Activated T-cell treated with anti-CD3 and anti-CD28 coated beads, Interleukin-2, amount 50 U/mL, for 4 hours (primary cell): ENCODE measurements around the gene NPEPL1. TPM values are rescaled to one million over a fixed set of nuclear protein-coding genes. Genes with fewer than 3 reads are reported as not detected.

ENCODE experiments used
- total RNA-seq, 3 donors: library from RNA; stranded (reverse); gene quantifications; one replicate each; pipeline ENCODE4 v1.2.1, GENCODE V29; 2021

Gene NPEPL1
- total RNA-seq, 3 donors from 2014 or later = 11.5 to 17.2 (median 16.4) TPM

Other genes starting within 250 kb of the NPEPL1 start
- not detected for gene APCDD1L, start 177.4 kb upstream of the NPEPL1 start, total RNA-seq
- 10 to 100 TPM; 52.2 to 67.6 (median 55.4) TPM for gene STX16, start 41.5 kb upstream of the NPEPL1 start, total RNA-seq
- gene GNAS-AS1, start 158.1 kb downstream of the NPEPL1 start, total RNA-seq = under 1 TPM; 0.38 to 0.96 (median 0.40) TPM
- gene GNAS, start 159.9 kb downstream of the NPEPL1 start, total RNA-seq = 100 to 1,000 TPM; 390 to 448 (median 440) TPM